Ishikawa (cell line): Measurements from ENCODE around the gene NME7.

Experiments used
- CREB1 ChIP-seq: IDR thresholded peaks from 2 replicates; pipeline ENCODE4 v1.6.1; 2012; ENCODE audit warnings: low read depth
- EGR1 ChIP-seq: IDR thresholded peaks from 2 replicates; pipeline ENCODE4 v1.6.1; 2012
- EP300 ChIP-seq: IDR thresholded peaks from 2 replicates; pipeline ENCODE4 v1.6.1; 2012; ENCODE audit warnings: borderline replicate concordance
- MAX ChIP-seq: IDR thresholded peaks from 2 replicates; pipeline ENCODE4 v1.6.1; 2012
- NFIC ChIP-seq: IDR thresholded peaks from 2 replicates; pipeline ENCODE4 v1.6.1; 2012
- RAD21 ChIP-seq: IDR thresholded peaks from 2 replicates; pipeline ENCODE4 v1.6.1; 2012; ENCODE audit warnings: low read depth
- REST ChIP-seq: IDR thresholded peaks from 2 replicates; pipeline ENCODE4 v1.6.1; 2012; ENCODE audit warnings: low read depth, mild to moderate bottlenecking
- TAF1 ChIP-seq: IDR thresholded peaks from 2 replicates; pipeline ENCODE4 v1.6.1; 2012; ENCODE audit warnings: low read depth, mild to moderate bottlenecking
- TCF12 ChIP-seq: IDR thresholded peaks from 2 replicates; pipeline ENCODE4 v1.6.1; 2012; ENCODE audit warnings: low read depth
- TEAD4 ChIP-seq: IDR thresholded peaks from 2 replicates; pipeline ENCODE4 v1.6.1; 2012
- USF1 ChIP-seq: IDR thresholded peaks from 2 replicates; pipeline ENCODE4 v1.6.1; 2012
- YY1 ChIP-seq: IDR thresholded peaks from 2 replicates; pipeline ENCODE4 v1.6.1; 2012; ENCODE audit warnings: low read depth
- ZBTB7A ChIP-seq: IDR thresholded peaks from 2 replicates; pipeline ENCODE4 v1.6.1; 2012; ENCODE audit warnings: low read depth

- TF ChIP-seq YY1, result no peak
- TF ChIP-seq REST, result no peak
- TF ChIP-seq EP300, result no peak
- no peak for TF ChIP-seq EGR1
- TF ChIP-seq RAD21, result no peak
- TF ChIP-seq TAF1, result no peak
- no peak for TF ChIP-seq CREB1
- no peak for TF ChIP-seq MAX
- TF ChIP-seq ZBTB7A, result no peak
- no peak for TF ChIP-seq USF1
- TF ChIP-seq NFIC, result no peak
- TF ChIP-seq TCF12, result no peak
- no peak for TF ChIP-seq TEAD4
Observed at GRCh38 chr1:169381162-169381561, 13.6 kb upstream of the NME7 start.
